GM18517 (cell line): Measurements from ENCODE around the gene DENND1B.

Experiments used
- ATAC-seq: cut with Tn5 transposase; IDR thresholded peaks from one replicate; pipeline ENCODE4 v1.9.1; 2021; ENCODE audit warnings: mild to moderate bottlenecking, moderate library complexity; ENCODE audit not compliant: unreplicated experiment

DENND1B gene

GRCh38 chr1:197686702-197687355, 88.5 kb downstream of the DENND1B start:
- no peak for ATAC-seq

DNA sequence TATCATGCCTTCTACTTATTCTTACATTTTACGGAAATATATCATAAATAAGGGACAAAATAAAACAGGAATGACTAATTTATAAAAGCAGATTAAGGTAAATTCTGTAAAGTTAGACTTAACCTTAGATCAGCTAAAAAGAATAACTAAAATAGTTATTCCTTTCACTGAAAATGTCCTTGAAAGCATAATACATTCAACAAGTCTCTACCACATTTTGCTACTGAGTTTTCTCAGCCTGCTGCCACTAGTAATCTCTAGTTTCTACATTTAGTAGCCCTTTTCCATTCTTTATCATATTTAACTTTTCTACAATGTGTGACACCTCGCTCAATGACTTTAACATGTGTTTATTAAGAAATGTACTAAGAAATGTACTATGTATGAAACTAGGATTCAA, 89.0 kb downstream of the DENND1B start:
- no peak for ATAC-seq

DNA sequence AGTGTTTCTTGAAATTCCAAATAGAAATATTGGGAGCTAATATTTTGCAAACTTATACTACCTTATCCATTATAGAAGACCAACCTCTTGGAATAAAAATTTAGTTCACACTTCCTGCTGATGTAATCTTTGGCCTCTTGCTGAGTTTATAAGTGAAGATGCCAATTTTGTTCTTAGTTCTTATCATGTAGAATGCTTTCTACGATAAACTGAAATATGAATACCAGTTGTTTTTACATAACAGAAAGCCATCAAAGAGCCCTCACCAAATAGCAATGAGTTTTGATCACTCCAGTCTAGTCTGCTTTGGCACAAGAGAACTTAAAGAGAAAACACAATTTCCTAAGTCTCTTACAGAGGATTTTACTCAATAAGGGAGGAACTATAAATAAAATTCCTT, 89.5 kb downstream of the DENND1B start:
- ATAC-seq, result no peak

GRCh38 chr1:197683895-197684553, 91.3 kb downstream of the DENND1B start:
- ATAC-seq, result no peak

DNA sequence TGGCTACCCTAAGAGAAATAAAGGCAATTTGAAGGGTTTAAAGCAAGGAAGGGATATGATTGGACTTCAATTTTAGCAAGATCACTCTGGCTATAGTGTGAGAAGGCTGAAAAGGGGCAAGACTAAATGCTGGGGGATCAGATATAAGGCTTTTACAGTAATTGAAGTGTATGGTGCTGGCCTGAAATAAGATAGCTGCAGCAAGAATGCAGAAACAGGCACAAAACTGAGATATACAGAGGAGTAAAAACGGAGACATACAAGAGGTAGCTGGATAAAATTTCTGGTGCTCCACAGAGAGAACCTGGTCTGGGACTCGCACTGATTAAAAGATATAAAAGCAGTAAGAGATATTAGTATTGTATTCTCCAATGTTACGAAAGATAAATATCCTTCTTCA, 92.0 kb downstream of the DENND1B start:
- no peak for ATAC-seq

GRCh38 chr1:197680311-197680710, 95.0 kb downstream of the DENND1B start:
- no peak for ATAC-seq

GRCh38 chr1:197677752-197678295, 97.5 kb downstream of the DENND1B start:
- no peak for ATAC-seq

DNA sequence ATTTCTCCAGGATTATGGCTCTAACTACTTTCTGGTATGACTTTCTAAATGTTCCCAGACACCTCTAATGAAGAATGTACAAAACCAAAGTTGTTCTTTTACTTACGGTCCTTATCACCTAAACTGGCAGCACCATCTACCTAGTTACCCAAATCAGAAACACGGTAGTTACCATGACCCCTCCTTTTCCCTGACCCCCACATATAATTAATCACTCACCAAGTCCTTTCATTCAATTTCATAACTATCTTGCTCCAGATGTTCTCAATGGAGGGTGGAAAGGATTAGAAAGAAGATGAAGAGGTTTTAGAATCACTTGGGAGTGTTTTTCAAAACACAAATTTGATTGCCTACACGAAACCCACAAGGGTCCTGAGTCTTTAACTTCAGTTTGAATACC, 98.0 kb downstream of the DENND1B start:
- no peak for ATAC-seq

- ATAC-seq, result no peak
These were observed 99.6 kb downstream of the DENND1B start for GRCh38 chr1:197675583-197676208.

DNA sequence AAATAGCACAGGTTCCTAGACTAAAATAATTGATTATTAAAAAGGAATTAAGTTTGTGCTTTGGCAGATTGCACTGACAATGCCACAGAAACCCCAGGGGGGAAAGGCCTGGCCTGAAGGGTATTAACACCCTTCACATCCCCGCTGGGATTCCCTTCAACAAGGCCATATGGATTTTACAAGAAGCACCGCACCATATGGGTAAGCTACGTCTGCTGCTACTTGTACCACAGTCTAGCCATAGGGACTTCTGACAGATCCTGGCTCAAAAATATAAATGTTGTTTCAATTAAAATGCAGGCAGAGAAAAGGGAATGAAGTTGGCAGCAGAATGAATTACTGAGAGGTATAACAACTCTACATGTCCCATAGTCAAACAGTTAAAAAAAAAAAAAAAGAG, 101.0 kb downstream of the DENND1B start:
- ATAC-seq, result no peak

DNA sequence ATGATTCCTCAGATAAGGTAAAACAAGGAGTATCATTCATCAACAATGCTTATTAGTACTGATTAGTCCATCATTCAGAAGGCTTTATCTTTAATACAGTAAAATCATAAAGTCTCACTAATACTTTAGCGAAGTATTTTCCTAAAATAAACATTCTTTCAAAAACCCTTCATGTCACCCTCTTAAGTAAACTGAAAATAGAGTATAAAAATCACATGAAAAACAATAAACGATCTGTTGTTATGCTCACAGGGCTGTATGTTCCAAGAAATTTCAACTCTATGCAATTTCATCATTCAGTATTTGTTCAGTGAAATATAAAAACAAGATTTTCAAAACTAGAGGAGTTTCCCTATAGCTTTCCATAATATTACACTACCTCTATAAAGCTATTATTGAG, 102.0 kb downstream of the DENND1B start:
- no peak for ATAC-seq

DNA sequence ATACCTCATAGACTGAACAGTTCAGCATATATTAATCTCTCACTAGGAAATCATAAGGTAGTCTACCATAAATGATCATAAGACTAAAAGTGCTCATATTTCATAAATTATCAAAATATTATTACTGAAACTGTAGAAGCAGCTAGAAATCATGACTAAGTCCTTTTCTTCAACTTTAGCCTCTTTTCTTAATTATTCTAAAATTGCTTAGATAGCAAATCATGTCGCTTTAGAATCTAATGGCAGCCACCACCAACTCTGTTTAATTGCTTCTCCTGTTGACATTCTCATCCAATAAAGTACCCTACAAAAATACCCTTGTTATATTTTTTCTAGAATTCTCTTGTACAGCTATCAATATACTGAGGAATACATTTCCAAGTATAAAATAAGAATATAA, 102.9 kb downstream of the DENND1B start:
- no peak for ATAC-seq

GRCh38 chr1:197671920-197672319, 103.4 kb downstream of the DENND1B start:
- no peak for ATAC-seq

GRCh38 chr1:197671140-197671539, 104.1 kb downstream of the DENND1B start:
- no peak for ATAC-seq

GRCh38 chr1:197666769-197667285, 108.5 kb downstream of the DENND1B start:
- no peak for ATAC-seq

DNA sequence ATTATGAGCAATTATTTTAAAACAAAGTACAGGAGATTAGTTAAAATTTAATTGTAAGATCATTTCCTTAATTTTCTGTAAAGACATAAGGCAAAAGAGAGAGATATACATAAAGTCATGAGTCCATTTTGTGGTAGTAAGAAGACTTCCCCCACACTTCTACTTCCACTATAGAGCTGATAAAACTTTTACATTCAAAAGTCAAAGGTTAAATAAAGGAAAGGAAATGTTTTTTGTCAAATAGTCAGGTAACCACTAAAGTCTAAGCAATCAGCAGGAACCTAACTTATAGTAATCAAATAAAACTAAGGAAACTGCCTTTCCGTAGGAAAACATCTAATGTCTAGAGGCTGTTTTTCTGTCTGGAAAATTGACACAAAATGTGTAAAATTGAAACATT, 110.9 kb downstream of the DENND1B start:
- ATAC-seq, result no peak

DNA sequence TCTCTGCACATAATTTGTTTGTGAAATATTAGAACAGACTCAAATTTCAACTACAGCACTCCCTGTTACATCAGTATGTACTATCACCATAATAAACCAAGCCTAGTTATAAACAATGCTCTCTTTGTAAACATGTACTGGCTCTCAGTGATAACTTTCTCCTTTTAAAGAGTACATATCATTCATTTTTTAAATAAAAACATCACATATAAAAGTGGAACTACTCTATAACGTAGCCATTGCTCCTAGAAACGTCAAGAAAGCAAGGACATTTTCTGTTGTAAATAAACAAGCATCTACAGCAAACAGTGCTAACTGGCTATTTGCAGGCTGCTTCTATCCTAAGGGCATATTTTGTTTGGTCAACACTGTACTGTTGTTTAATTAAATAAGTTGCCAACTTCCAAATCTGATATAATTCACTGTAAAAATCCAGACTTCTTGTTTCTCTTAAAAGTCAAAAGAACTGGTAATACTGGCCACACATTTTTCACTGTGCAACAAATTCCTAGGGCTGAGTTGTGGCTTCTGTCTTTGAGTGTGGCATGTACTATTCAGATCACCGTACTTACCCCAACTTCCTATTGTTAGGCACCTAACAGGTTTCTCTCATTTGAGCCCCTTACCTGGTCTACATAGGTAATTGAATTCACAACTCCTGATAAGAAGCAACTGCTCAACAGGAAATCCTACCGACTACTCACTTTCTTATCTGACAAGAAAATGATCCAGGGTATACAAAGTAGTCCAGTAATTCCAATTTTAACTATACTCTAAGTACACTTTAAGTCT, 111.9 kb downstream of the DENND1B start:
- no peak for ATAC-seq

- no peak for ATAC-seq
These were observed 114.9 kb downstream of the DENND1B start for GRCh38 chr1:197660389-197660788.

GRCh38 chr1:197659171-197659570, 116.1 kb downstream of the DENND1B start:
- ATAC-seq, result no peak

GRCh38 chr1:197649188-197649587, 126.1 kb downstream of the DENND1B start:
- no peak for ATAC-seq

- ATAC-seq, result no peak
These were observed 137.0 kb downstream of the DENND1B start for GRCh38 chr1:197638316-197638715.
